Body of pancreas (tissue), 4 donors: Measurements from ENCODE around the gene BMP7.

Source experiments
- CTCF ChIP-seq, 7 experiments: fragments of 450-650 bp in 4 of 7; fragments of 200-600 bp in 3 of 7; sonication (generic) in 3 of 7; IDR thresholded peaks; one replicate each; pipeline ENCODE4 v1.5.1; 2016 to 2019; ENCODE audit warnings: antibody characterized with exemption in 7 of 7
- POLR2A ChIP-seq, 3 donors: fragments of 450-650 bp; IDR thresholded peaks; one replicate each; pipeline ENCODE4 v1.6.1; 2016; ENCODE audit warnings: antibody characterized with exemption in 3 of 3, mild to moderate bottlenecking in 2 of 3

DNA sequence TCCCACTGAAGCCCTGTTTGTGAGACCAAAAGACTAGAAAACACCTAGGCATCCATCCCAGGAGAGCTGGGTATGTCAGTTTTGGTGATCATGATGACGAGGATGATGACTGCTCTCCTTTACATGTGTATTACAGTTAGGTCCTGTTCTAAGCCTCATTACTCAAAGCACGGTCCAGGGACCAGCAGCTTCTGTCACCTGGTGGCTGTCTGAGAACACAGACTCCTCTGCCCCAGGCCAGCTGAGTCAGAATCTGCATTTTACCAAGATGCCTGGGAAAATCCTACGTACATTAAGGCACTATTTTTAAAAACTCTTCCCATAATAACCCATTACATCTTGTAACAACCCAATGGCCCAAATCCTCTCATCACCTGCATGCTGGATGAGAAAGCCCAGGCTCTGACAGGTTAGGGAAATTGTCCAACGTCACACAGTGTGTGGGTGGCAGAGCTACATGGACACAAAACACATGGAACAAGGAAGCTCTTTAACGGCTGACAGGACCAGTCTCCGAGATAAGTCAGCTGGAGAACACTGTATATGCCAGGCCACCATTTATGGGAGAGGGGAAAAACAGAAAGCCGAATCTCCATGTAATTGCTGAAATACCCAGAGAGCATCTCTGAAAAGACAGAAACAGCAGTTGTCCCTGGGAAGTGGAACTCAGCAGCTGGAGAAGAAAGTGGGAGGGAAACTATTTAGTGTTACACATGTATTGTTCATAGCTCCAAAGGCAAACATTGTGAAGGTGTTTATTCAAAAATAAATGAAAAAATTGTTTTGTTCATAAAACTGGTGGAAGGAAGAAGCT, 65.4 kb downstream of the BMP7 start:
- no peak for TF ChIP-seq CTCF (IDR thresholded peaks at IDR 0.05)
- no peak for TF ChIP-seq POLR2A (IDR thresholded peaks at IDR 0.05)
